Measurements from ENCODE around the gene CFAP92. TPM values are rescaled to one million over a fixed set of nuclear protein-coding genes. Genes with fewer than 3 reads are reported as not detected.
A peak's percentile ranks its signal among the peaks of the same experiment; 100 is the strongest.
"Not testable (repeated sequence)": the region's sequence is repeated elsewhere in the genome, so short reads cannot be mapped to it uniquely, and the experiment has no call there.

Gene CFAP92
- total RNA-seq, 1 donor from 2014 or later, result 0.52 TPM

GRCh38 chr3:128870347-128870746, 123.5 kb downstream of the CFAP92 start:
- H3K27ac Mint-ChIP-seq (ENCODE audit: unreplicated experiment), result no peak overlapping the region
- H3K4me3 Mint-ChIP-seq (ENCODE audit: unreplicated experiment), result no peak overlapping the region
- Histone ChIP-seq H3K9ac (ENCODE audit: low read length) (no peak overlapping the region), H4K20me1 (ENCODE audit: insufficient read depth, low read length) (no peaks in the 10 kb centered on the region), H3K27me3 (ENCODE audit: insufficient read depth, low read length) (peaks cover 5% of the 10 kb centered on the region), H3K4me2 (ENCODE audit: low read length) (no peak overlapping the region), H3K9me3 (ENCODE audit: insufficient read depth, low read depth, low read length) (no peaks in the 10 kb centered on the region), H3K36me3 (ENCODE audit: insufficient read depth, low read length) (no peaks in the 10 kb centered on the region), H3K4me1 (ENCODE audit: insufficient read depth, low read length) (peaks cover 3% of the 10 kb centered on the region), H3K27ac (ENCODE audit: low read depth, low read length) (no peak overlapping the region), H3K4me3 (ENCODE audit: insufficient read depth, low read depth, low read length) (no peak overlapping the region), H3K79me2 (ENCODE audit: insufficient read depth, low read length) (no peaks in the 10 kb centered on the region), H2AFZ (ENCODE audit: low read depth, low read length) (no peak overlapping the region)
- DNase-seq (ENCODE audit: low read depth) (no peak), FAIRE-seq (no peak)
- TF ChIP-seq EZH2 (IDR thresholded peaks at IDR 0.05; ENCODE audit: insufficient read depth, low read length) (no peak), CTCF (IDR thresholded peaks at IDR 0.05; ENCODE audit: insufficient read depth, low read depth, low read length) (no peak)
- peaks cover 2% of the 10 kb centered on the region for H3K4me1 Mint-ChIP-seq (ENCODE audit: low read depth, unreplicated experiment)
- H3K36me3 Mint-ChIP-seq (ENCODE audit: low read depth, unreplicated experiment), result peaks cover 12% of the 10 kb centered on the region
- peaks cover 6% of the 10 kb centered on the region for H3K9me3 Mint-ChIP-seq (ENCODE audit: unreplicated experiment)
- H3K27me3 Mint-ChIP-seq (ENCODE audit: low read depth, unreplicated experiment), result peaks cover 12% of the 10 kb centered on the region

- Histone ChIP-seq H3K4me3 (ENCODE audit: insufficient read depth, low read depth, low read length) (no peak overlapping the region), H3K4me1 (ENCODE audit: insufficient read depth, low read length) (peaks cover 3% of the 10 kb centered on the region), H3K79me2 (ENCODE audit: insufficient read depth, low read length) (no peaks in the 10 kb centered on the region), H3K27me3 (ENCODE audit: insufficient read depth, low read length) (no peaks in the 10 kb centered on the region), H3K9ac (ENCODE audit: low read length) (no peak overlapping the region), H2AFZ (ENCODE audit: low read depth, low read length) (no peak overlapping the region), H4K20me1 (ENCODE audit: insufficient read depth, low read length) (no peaks in the 10 kb centered on the region), H3K9me3 (ENCODE audit: insufficient read depth, low read depth, low read length) (no peaks in the 10 kb centered on the region), H3K27ac (ENCODE audit: low read depth, low read length) (no peak overlapping the region), H3K4me2 (ENCODE audit: low read length) (no peak overlapping the region), H3K36me3 (ENCODE audit: insufficient read depth, low read length) (no peaks in the 10 kb centered on the region)
- H3K27ac Mint-ChIP-seq (ENCODE audit: unreplicated experiment), result no peak overlapping the region
- no peak for DNase-seq (ENCODE audit: low read depth)
- H3K4me3 Mint-ChIP-seq (ENCODE audit: unreplicated experiment), result no peak overlapping the region
- H3K36me3 Mint-ChIP-seq (ENCODE audit: low read depth, unreplicated experiment), result peaks cover 8% of the 10 kb centered on the region
- peaks cover 5% of the 10 kb centered on the region for H3K4me1 Mint-ChIP-seq (ENCODE audit: low read depth, unreplicated experiment)
- FAIRE-seq, result no peak
- peaks cover 2% of the 10 kb centered on the region for H3K27me3 Mint-ChIP-seq (ENCODE audit: low read depth, unreplicated experiment)
- peaks cover 3% of the 10 kb centered on the region for H3K9me3 Mint-ChIP-seq (ENCODE audit: unreplicated experiment)
- TF ChIP-seq CTCF (IDR thresholded peaks at IDR 0.05; ENCODE audit: insufficient read depth, low read depth, low read length), result no peak
- TF ChIP-seq EZH2 (IDR thresholded peaks at IDR 0.05; ENCODE audit: insufficient read depth, low read length), result no peak
Observed at GRCh38 chr3:128867200-128868125, 126.4 kb downstream of the CFAP92 start.

DNA sequence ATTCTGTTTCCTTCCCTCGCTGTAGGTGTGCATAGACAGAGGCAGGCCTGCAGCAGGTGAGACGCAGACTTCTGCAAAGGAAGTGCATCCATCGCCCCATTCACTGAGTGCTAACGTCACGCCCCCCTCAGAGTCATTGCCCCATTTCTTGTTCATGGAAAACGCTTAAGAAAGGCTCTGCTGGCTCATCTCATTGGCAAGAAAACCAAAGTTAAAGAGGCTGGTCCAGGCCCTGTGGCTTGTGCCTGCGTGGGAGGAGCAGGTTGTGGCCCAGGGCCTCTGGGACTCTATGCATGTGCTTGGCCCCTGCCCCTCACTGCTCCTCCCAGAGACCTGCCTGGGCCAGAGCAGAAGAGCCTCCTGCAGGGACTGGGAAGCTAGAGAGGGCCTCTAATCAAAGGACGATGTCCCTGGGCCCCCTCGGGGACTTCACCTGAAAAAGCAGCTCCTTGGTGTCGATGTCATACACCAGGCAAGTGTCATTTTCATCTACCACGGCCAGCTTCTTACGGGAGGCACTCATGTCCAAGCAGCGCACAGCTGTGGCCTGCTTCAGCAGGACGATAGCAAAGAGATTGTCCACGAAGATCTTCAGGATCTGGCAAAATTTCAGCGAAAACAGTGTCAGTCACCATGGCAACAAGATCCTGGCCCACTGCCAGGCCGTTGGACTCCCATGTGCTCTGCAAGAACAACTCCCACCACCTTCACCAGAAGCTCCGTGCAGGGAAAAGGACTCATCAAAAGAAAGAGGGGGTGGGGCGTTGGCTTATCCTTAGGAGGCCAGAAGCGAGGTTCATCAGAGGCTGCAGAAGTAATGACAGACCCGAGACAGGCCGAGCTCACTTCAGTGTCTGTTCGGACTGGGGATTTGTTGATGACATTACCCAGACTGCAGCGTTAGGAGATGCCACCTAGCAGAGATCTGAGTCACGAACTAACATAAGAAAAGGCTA, 128.7 kb downstream of the CFAP92 start:
- not testable (repeated sequence) for H2AFZ ChIP-seq (ENCODE audit: low read depth, low read length); H3K9me3 Mint-ChIP-seq (ENCODE audit: unreplicated experiment); H3K4me3 ChIP-seq (ENCODE audit: insufficient read depth, low read depth, low read length); H3K4me2 ChIP-seq (ENCODE audit: low read length); H3K27ac Mint-ChIP-seq (ENCODE audit: unreplicated experiment); H3K27me3 ChIP-seq (ENCODE audit: insufficient read depth, low read length); H3K27ac ChIP-seq (ENCODE audit: low read depth, low read length); H3K4me1 ChIP-seq (ENCODE audit: insufficient read depth, low read length); H3K9ac ChIP-seq (ENCODE audit: low read length); H4K20me1 ChIP-seq (ENCODE audit: insufficient read depth, low read length); H3K79me2 ChIP-seq (ENCODE audit: insufficient read depth, low read length); H3K36me3 ChIP-seq (ENCODE audit: insufficient read depth, low read length); FAIRE-seq; H3K4me1 Mint-ChIP-seq (ENCODE audit: low read depth, unreplicated experiment); H3K9me3 ChIP-seq (ENCODE audit: insufficient read depth, low read depth, low read length); H3K4me3 Mint-ChIP-seq (ENCODE audit: unreplicated experiment); H3K27me3 Mint-ChIP-seq (ENCODE audit: low read depth, unreplicated experiment)
- peaks cover 10% of the 10 kb centered on the region for H3K36me3 Mint-ChIP-seq (ENCODE audit: low read depth, unreplicated experiment)
- DNase-seq (ENCODE audit: low read depth), result peak; percentile 25
